NCI-H2107 treated with DMSO at 0.1 percent for 48 hours (cell line): ENCODE results near the gene ERBIN.
"Not testable (repeated sequence)": the region's sequence is repeated elsewhere in the genome, so short reads cannot be mapped to it uniquely, and the experiment has no call there.

Experiments
- DNase-seq: peaks from one replicate; lab custom pipeline; 2025; ENCODE audit not compliant: unreplicated experiment; lab: John Stamatoyannopoulos, UW

Gene ERBIN

DNA sequence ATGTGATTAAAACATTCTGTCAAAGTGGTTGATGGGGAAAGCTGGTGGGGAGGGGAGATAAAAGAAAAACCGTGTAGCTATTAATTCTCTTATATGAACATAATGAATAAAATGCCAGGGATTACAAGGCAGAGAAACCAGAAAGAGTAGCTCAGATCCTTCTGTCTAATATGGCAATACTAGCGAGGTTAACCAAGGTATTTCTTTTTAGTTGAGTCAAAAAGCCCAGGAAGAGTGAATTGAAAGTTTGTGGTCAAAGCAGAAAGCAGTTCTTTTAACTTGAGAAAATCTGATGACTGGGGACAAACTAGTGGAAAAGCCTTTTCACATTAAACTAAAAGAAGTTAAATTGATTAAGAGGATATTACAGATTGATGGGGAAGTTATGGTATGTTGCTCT is 76.0 kb downstream of the ERBIN start:
- no peak for DNase-seq

- no peak for DNase-seq
Observed at GRCh38 chr5:66004216-66004615, 77.8 kb downstream of the ERBIN start.

DNA sequence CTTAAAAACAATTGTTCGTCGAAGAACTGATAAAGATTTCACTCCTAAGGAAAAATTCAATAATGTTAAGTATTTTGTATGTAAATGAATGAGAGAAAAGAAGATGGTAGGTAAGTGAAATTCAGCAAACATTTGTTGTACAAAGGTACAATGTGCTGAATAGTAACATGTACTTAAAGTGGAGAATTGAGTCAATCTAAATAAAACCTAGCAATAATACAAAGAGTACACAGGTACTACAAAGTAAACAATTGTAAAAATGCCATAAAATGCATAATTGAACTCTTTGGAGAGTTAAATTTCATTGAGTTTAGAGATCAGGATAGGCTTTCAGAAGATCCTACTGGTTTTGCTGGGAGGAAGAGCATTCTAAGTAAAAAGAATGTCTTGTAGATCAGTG is 82.9 kb downstream of the ERBIN start:
- no peak for DNase-seq

- DNase-seq = no peak
Observed at GRCh38 chr5:66010476-66010875, 84.1 kb downstream of the ERBIN start.

DNA sequence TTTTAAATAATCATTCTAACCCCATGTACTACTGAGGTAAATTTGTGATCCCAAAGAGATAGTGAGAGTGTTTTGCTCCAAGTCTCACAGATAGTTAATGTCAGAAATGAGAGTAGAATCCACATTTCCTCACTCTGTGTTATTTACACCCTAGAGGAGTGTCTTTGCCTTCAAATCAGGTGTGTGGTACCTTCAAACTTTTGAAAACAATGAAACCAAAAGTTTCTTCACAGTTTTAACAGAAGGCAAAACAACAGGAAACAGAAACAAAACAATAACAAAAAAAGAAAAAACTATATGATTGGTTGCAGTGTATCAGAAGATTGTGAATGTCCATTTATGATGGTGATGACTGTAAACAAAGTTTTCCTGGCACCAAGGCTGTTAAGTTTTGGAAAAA is 85.9 kb downstream of the ERBIN start:
- DNase-seq = no peak

GRCh38 chr5:66013397-66013796 is 87.0 kb downstream of the ERBIN start:
- no peak for DNase-seq

DNA sequence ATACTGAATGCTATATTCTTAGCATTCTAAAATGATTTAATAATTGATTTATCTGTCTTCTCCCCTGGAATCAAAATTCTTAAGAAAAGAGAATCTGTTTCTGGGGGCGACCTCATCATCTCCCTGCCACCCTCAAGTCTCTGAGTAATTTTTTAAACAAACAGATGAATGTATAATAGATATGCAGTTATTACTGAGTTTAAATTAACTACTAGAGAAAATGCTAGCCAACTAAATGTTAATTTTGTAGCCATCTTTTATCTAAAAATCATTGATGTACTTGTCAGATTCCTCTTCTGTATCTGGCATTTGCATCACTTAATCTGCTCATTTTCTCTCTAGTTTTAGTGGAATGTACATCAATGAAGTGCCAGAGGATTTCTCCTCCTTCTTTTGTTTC is 87.5 kb downstream of the ERBIN start:
- no peak for DNase-seq

- DNase-seq = no peak
Observed at GRCh38 chr5:66015196-66015960, 89.0 kb downstream of the ERBIN start.

GRCh38 chr5:66021585-66021984 is 95.2 kb downstream of the ERBIN start:
- peak; percentile 66 for DNase-seq

DNA sequence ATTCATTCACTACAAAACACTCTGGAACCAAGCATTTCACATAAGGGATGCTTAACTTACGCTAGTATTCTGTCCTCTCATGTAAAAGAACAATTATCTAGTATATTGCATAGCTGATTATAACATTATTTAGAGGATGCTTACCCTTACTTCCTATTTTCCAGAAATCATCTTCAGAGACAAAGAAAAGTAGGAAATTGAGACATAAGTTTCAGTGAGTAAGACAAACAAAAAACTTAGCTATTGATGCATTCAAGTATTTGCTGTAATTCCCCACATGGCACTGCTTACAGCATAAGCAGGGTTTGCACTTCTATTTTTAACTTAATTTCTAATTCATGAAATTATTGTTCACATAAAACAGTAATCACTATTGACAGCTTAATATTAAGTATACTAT is 112.9 kb downstream of the ERBIN start:
- no peak for DNase-seq

GRCh38 chr5:66039701-66040100 is 113.3 kb downstream of the ERBIN start:
- DNase-seq = no peak

GRCh38 chr5:66041627-66042026 is 115.3 kb downstream of the ERBIN start:
- no peak for DNase-seq

DNA sequence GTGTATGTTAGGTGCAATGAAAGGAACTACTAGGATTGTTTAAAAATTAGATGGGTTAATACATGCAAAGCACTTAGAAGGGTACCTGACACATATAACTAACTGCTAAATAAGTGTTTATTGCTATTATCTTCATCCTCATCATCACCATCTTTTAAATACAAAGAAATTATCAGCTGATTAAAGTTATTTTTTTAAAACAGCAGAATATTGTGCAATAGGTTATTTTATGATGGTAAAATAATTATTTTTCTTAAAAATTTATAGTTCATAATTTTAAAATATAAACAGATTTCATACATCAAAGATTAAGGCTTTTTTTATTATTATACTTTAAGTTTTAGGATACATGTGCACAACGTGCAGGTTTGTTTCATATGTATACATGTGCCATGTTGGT is 130.9 kb downstream of the ERBIN start:
- no peak for DNase-seq

GRCh38 chr5:66061320-66061719 is 134.9 kb downstream of the ERBIN start:
- DNase-seq = not testable (repeated sequence)

DNA sequence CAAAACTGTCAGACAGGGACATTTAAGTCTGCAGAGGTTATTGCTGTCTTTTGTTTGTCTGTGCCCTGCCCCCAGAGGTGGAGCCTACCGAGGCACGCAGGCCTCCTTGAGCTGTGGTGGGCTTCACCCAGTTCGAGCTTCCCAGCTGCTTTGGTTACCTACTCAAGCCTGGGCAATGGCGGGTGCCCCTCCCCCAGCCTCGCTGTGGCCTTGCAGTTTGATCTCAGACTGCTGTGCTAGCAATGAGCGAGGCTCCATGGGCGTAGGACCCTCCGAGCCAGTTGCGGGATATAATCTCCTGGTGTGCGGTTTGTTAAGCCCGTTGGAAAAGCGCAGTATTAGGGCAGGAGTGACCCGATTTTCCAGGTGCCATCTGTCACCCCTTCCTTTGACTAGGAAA is 136.7 kb downstream of the ERBIN start:
- not testable (repeated sequence) for DNase-seq

DNA sequence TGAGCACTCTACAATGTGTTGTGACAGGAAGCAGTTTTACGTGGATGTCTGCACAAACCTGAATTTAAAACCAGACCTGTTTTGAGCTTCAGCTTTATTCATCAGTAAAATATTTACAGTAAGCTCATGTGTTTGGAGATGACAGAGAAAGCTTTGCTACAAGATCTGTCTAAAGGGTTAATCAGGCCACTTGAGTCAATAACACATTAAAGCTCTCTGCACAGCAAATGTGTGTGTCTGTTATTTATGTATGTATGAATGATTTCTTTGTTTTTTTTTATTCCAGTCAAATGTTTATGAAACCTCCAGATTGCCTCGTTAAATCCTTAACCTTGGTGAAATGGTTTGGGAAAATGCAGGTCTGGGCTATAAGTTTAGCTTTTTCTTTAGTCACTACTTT is 140.5 kb downstream of the ERBIN start:
- no peak for DNase-seq

- DNase-seq = no peak
Observed at GRCh38 chr5:66072031-66072430, 145.7 kb downstream of the ERBIN start.

DNA sequence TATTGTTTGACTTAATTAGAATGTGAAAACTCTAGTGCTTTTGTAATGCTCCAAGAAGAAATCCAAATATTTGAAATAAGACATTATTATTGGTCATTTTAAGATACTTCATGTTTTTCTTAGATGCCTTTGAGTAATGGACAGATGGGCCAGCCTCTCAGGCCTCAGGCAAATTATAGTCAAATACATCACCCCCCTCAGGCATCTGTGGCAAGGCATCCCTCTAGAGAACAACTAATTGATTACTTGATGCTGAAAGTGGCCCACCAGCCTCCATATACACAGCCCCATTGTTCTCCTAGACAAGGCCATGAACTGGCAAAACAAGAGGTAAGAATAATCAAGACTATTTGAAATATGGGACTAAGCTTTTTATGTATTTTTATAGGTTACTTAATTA is 148.5 kb downstream of the ERBIN start:
- DNase-seq = no peak

GRCh38 chr5:66080664-66081063 is 154.3 kb downstream of the ERBIN start:
- DNase-seq = no peak

GRCh38 chr5:66089384-66089783 is 163.0 kb downstream of the ERBIN start:
- DNase-seq = no peak

- no peak for DNase-seq
Observed at GRCh38 chr5:66100851-66101250, 174.5 kb downstream of the ERBIN start.

DNA sequence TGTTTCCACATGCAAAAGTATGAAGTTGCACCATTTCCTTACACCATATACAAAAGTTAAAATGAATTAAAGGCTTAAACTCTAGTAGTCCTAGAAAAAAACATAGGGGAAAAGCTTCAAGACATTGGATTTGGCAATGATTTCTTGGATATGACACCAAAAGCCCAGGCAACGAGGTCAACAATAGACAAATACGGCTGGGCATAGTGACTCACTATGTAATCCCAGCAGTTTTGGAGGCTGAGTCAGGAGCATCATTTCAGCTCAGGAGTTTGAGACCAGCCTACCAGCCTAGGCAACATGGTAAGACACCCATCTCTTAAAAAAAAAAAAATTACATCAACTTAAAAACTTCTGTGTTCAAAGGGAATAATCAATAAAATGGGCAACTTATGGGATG is 186.8 kb downstream of the ERBIN start:
- no peak for DNase-seq

DNA sequence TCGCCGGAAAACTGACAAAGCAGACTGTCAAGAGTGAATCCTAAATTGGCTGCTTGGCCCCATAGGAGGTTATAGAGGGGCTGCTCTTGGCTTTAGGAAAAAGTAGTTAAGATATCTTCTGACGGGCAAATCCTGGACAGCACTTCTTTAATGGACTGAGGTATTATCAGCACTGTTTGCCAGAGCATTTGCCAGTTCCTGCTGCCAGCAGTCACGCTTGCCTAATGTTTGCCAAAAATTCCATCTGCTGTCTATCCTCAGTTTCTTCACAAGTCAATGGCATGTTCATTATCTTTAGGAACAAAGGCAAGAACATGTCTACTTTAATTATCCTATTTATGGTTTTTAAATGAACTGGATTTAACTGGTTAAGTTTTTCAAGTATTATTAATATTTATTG is 191.9 kb downstream of the ERBIN start:
- DNase-seq = no peak
